ENCODE measurements around the gene CENPE.

The CENPE gene

DNA sequence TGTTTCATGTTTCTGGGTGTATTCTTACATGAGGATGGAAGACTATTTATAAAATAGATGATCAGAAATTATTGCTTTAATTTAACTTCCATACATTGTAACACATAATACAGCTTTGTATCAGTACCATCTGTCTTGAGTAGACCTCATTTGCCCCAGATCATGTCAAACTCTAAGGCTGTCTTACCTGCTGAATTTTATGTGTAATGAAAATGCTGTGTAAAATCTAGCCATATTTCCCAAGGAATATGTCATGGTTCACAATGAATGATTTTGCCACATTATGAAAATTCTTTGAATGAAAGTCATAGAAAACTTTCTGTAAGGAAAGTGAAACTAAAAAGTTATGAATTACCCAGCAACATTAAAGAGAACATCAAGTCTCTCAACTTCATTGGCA, 105.9 kb downstream of the CENPE start:
- no peak for TF ChIP-seq CTCF (IDR thresholded peaks at IDR 0.05; ENCODE audit: extremely low read depth, missing control alignments)

GRCh38 chr4:103091601-103092223, 106.4 kb downstream of the CENPE start:
- peak; percentile 43 for TF ChIP-seq CTCF (IDR thresholded peaks at IDR 0.05; ENCODE audit: extremely low read depth, missing control alignments)
- DNase-seq (ENCODE audit: low spot score), result peak; percentile 46

More for the DNA sequence above, 105.9 kb downstream of the CENPE start:
- DNase-seq (ENCODE audit: low spot score), result no peak

DNA sequence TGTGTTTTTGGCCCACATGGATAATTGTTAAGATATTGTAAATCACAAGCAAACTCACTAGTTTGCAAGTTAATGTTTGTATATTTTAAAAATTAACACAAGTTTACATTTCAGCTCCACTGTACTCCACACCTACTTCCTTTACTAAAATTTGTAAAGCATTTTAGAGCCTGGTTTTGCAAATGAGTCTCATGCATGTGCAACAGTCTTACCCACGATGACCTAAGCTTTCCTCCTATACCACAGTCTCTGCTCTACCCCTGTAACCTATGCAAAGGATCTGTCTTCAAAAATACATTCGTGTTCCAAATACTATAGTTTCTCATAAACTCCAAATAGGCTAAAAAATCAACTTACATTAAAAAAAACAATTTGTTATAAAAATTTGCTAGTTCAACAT, 108.7 kb downstream of the CENPE start:
- no peak for TF ChIP-seq CTCF (IDR thresholded peaks at IDR 0.05; ENCODE audit: extremely low read depth, missing control alignments)

GRCh38 chr4:103086551-103086950, 111.6 kb downstream of the CENPE start:
- no peak for DNase-seq (ENCODE audit: low spot score)
- no peak for TF ChIP-seq CTCF (IDR thresholded peaks at IDR 0.05; ENCODE audit: extremely low read depth, missing control alignments)

More for the DNA sequence above, 108.7 kb downstream of the CENPE start:
- DNase-seq (ENCODE audit: low spot score), result no peak

DNA sequence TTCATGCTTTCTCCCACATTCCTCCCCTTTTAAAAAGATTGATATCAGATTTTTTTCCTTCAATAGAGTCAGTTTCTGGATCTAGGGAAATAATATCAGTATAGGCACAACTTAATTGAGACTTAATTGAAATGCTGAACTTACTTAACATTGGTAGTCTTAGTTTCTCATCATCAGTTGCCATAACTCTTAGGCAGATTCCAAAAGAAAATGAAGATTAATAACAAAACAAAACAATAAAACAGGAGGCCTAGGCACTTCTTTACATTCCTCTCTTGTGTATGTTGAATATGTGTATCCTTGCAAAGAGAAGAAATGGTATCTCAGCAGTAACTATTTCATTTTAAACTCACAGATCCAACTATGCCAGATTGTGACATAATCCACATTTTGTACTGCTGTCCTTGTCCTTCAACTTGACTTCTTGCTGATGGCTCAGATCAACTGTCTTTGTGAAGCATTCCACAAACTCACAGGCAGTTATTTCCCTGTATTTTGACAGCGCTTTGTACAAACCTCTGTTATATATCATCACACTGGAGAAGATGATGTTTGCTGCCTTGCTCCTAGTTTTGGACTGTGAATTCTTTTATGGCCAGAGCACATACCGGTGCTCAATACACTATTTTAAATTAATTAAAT, 112.5 kb downstream of the CENPE start:
- no peak for DNase-seq (ENCODE audit: low spot score)

DNA sequence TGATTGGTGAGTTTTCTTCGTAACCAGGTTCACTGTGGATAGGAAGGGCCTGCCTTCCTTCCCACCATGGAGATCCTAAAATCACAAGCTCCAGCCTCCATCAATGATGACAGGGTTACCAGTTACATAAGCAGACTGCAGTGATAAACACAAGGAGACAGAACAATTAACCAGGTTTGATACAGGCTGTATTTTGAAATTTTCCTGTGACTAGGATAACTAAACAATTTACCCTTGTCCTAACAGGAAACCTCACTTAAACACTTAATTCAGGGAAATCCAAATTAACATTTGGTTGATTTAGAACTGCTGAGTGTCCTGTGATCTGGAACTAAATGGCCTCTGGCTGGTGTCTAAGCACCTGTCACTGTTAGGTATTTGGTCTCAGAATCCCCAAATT, 118.5 kb downstream of the CENPE start:
- no peak for DNase-seq (ENCODE audit: low spot score)

More for the DNA sequence above, 112.5 kb downstream of the CENPE start:
- TF ChIP-seq CTCF (IDR thresholded peaks at IDR 0.05; ENCODE audit: extremely low read depth, missing control alignments), result no peak

More for the DNA sequence above, 118.5 kb downstream of the CENPE start:
- TF ChIP-seq CTCF (IDR thresholded peaks at IDR 0.05; ENCODE audit: extremely low read depth, missing control alignments), result no peak
